Aorta (tissue), 5 donors: ENCODE data around the gene GSN. TPM values are rescaled to one million over a fixed set of nuclear protein-coding genes. Genes with fewer than 3 reads are reported as not detected.

Experiments used
- ATAC-seq: fragments of 200-7000 bp; cut with Tn5 transposase; one replicate; pipeline ENCODE4 v1.9.1; 2022; ENCODE audit warnings: moderate library complexity; ENCODE audit not compliant: low FRiP score
- DNase-seq, 2 donors: peaks; one replicate each; pipeline ENCODE4 v3.0.0-alpha.2; 2020
- H3K27ac ChIP-seq, 2 donors: one replicate each; pipeline ENCODE4 v1.5.1; 2013; ENCODE audit warnings: low read length in 2 of 2, mild to moderate bottlenecking in 2 of 2, moderate library complexity in 2 of 2, control low read depth in 1 of 2, inconsistent platforms in 1 of 2, low read depth in 1 of 2
- H3K27me3 ChIP-seq, 2 donors: one replicate each; pipeline ENCODE4 v1.6.1; 2013; ENCODE audit warnings: control low read depth in 1 of 2, low read length in 1 of 2, mild to moderate bottlenecking in 1 of 2, moderate library complexity in 1 of 2; ENCODE audit not compliant: insufficient read depth in 2 of 2, control insufficient read depth in 1 of 2
- H3K36me3 ChIP-seq, 2 donors: one replicate each; pipeline ENCODE4 v1.6.1; 2013; ENCODE audit warnings: control low read depth in 1 of 2, low read length in 1 of 2, mild to moderate bottlenecking in 1 of 2; ENCODE audit not compliant: insufficient read depth in 2 of 2, control insufficient read depth in 1 of 2
- H3K4me1 ChIP-seq, 2 donors: one replicate each; pipeline ENCODE4 v1.6.1; 2013; ENCODE audit warnings: low read length in 2 of 2, control low read depth in 1 of 2, mild to moderate bottlenecking in 1 of 2, moderate library complexity in 1 of 2; ENCODE audit not compliant: insufficient read depth in 2 of 2, control insufficient read depth in 1 of 2
- H3K4me3 ChIP-seq, 2 donors: one replicate each; pipeline ENCODE4 v1.5.1; 2013; ENCODE audit warnings: low read length in 2 of 2, control low read depth in 1 of 2, mild to moderate bottlenecking in 1 of 2
- H3K9me3 ChIP-seq: one replicate; pipeline ENCODE4 v1.6.1; 2013; ENCODE audit warnings: mild to moderate bottlenecking, low read length; ENCODE audit not compliant: control insufficient read depth
- WGBS, 2 donors: extraction: QIAGEN DNeasy Blood & Tissue Kit; methylation state at CpG; one replicate each; pipeline ENCODE4 v1.1.7; 2013; 5-methylcytosine and 5-hydroxymethylcytosine counted together
- intact Hi-C, 2 donors: fragments of 100-400 bp; cut with DNase I; formaldehyde crosslinking; loops; one replicate each; pipeline versions ENCODE4 v1.14.2 to v1.15.0; 2022
- polyA plus RNA-seq, 2 donors: library from polyadenylated mRNA; stranded (reverse); fragments of 200-250 nt; gene quantifications; one replicate each; pipeline ENCODE4 v1.2.3, GENCODE V29; 2013
- total RNA-seq, 2 donors: library from RNA; stranded (reverse); fragmentation: NEBNext Ultra II Directional; extraction: Animal tissue kit (Norgen Biotek cat#: 25700); gene quantifications; one replicate each; pipeline ENCODE4 v1.2.1, GENCODE V29; 2021
- donor health status: healthy with polysubstance abuse.
- donor health status: Bipolar disorder and iron deficiency.
- donor health status: DM: no; HTN: no; CAD: no.
- donor health status: DM: no; HTN: no; CAD: no.
- donor health status: DM: yes; HTN: yes; CAD: no.

The GSN gene
- total and polyA plus RNA-seq, 4 donors, result 451 to 2,469 (median 1,011) TPM

DNA sequence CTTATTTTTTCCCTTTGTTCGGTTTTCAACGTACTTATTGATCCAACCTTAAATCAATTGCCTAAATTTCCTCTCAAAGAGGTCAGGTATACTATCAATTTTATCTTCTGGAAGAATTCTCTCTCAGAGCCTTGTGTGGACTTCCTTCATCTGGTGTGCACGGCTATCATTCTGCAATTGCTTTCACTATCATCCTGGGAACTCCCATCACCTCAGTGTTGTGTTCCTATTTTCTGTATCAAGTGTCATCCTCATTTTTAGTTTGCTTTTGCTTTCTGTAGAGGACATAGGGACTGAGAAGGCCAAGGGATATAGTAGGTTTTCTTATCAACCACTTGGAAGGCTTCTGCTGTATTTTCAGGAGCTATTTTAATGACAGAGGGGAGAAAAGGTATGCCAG lies 90.8 kb downstream of the GSN start:
- Histone ChIP-seq H3K36me3 (peaks cover 0 to 8% of the 10 kb centered on the region in 2 donors), H3K9me3 (no peaks in the 10 kb centered on the region), H3K4me3 (no peak overlapping the region), H3K4me1 (peaks cover 3 to 10% of the 10 kb centered on the region in 2 donors), H3K27me3 (no peaks in the 10 kb centered on the region), H3K27ac (peak overlapping the region; percentile 14 to 71)
- WGBS, 2 donors, result 70% methylated on average over 3 of the region's 3 CpGs
- ATAC-seq (no peak), DNase-seq (no peak)
- intact Hi-C loops, result no loop called here

- Histone ChIP-seq H3K27me3 (no peaks in the 10 kb centered on the region), H3K9me3 (no peaks in the 10 kb centered on the region), H3K36me3 (peaks cover 0 to 3% of the 10 kb centered on the region in 2 donors), H3K4me1 (peaks cover 3 to 10% of the 10 kb centered on the region in 2 donors), H3K27ac (peak overlapping the region in 1 of 2 donors; percentile 76), H3K4me3 (no peak overlapping the region)
- intact Hi-C loops, result loop anchor here in 1 of 2 donors (5.0 kb wide), 1 partner anchor 32 kb away; no protein-coding TSS in a partner anchor
- DNase-seq (no peak), ATAC-seq (no peak)
- 35 to 37% methylated on average over 3 of the region's 3 CpGs for WGBS, 2 donors
Observed at GRCh38 chr9:121359351-121360294, 91.7 kb downstream of the GSN start.

GRCh38 chr9:121360601-121361374 lies 92.8 kb downstream of the GSN start:
- ATAC-seq, result peak; percentile 66
- Histone ChIP-seq H3K36me3 (no peaks in the 10 kb centered on the region), H3K4me3 (peak overlapping the region in 1 of 2 donors; percentile 18), H3K9me3 (no peaks in the 10 kb centered on the region), H3K4me1 (peaks cover 3 to 9% of the 10 kb centered on the region in 2 donors), H3K27me3 (no peaks in the 10 kb centered on the region), H3K27ac (peak overlapping the region in 1 of 2 donors; percentile 97)
- intact Hi-C loops, result loop anchor here in 1 of 2 donors (5.0 kb wide), 1 partner anchor 33 kb away; no protein-coding TSS in a partner anchor
- DNase-seq, result no peak

DNA sequence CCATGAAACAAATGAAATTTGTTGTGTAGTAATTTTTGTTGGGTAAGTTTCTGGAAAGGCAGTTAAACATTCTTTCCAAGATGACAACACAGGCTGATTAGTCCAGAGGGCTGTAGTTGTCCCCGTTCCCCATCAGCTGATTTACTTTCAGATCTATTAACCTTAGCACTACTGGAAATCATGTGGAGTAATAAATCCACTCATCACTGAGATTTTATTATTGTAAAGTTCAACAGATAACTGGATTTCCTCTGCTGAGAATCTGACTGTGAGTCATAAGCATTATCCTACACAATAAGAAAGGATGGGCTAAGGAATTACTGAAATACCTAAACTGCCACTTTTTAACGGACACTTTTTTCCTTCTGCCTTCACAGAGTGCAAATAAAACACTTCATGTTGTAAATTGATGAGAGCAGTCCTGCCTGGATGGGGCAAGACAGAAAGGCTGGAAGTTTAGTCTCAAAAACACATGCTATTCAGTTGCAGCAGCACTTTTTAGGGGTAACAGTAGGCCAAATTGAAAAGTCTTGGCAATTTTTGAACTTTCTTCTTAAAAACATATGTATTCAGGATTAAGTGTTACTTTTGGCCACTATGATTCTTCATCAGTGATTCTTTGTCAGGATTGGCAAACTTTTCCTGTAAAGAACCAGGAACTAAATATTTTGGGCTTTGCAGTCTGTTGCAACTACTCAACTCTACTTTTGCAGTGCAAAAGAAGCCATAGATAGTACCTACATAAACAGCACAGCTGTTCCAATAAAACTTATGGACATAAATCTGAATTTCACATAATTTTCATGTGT lies 95.1 kb downstream of the GSN start:
- intact Hi-C loops, result loop anchor here in 1 of 2 donors (5.0 kb wide), 1 partner anchor 36 kb away; no protein-coding TSS in a partner anchor
- WGBS, 2 donors, result 3% methylated on average over 2 of the region's 2 CpGs
- H3K36me3 ChIP-seq, result no peaks in the 10 kb centered on the region
- peak; percentile 79 for ATAC-seq
- no peaks in the 10 kb centered on the region for H3K9me3 ChIP-seq
- peaks cover 3 to 7% of the 10 kb centered on the region in 2 donors for H3K4me1 ChIP-seq
- H3K27ac ChIP-seq, result peak overlapping the region; percentile 86 to 96
- H3K4me3 ChIP-seq, result no peak overlapping the region
- no peak for DNase-seq
- H3K27me3 ChIP-seq, result no peaks in the 10 kb centered on the region

DNA sequence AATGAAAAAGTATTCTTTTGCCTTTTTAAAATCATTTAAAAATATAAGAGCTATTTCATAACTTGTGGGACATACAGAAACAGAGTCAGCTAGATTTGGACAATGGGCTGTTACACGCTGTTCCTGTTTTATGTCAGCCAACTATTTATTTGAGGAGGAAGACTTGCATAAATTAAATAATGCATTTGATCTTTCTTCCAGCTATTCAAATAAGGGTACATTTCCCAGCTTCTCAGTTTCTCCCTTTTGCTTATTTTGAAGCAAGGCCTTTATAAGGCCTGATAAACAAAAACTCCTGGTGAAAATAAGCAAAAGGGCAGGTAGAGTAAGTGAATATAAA lies 95.6 kb downstream of the GSN start:
- Histone ChIP-seq H3K4me1 (peaks cover 3 to 7% of the 10 kb centered on the region in 2 donors), H3K36me3 (no peaks in the 10 kb centered on the region), H3K27ac (peak overlapping the region in 1 of 2 donors; percentile 43), H3K4me3 (no peak overlapping the region), H3K9me3 (no peaks in the 10 kb centered on the region), H3K27me3 (no peaks in the 10 kb centered on the region)
- ATAC-seq (no peak), DNase-seq (no peak)
- WGBS, 2 donors, result 10 to 20% methylated on average over 1 of the region's 1 CpG
- intact Hi-C loops, result loop anchor here in 1 of 2 donors (5.0 kb wide), 1 partner anchor 36 kb away; no protein-coding TSS in a partner anchor

- Histone ChIP-seq H3K27me3 (no peaks in the 10 kb centered on the region), H3K27ac (no peak overlapping the region), H3K9me3 (no peaks in the 10 kb centered on the region), H3K4me1 (peaks cover 3% of the 10 kb centered on the region in 2 donors), H3K36me3 (no peaks in the 10 kb centered on the region), H3K4me3 (no peak overlapping the region)
- ATAC-seq (no peak), DNase-seq (no peak)
- intact Hi-C loops, result loop anchor here in 1 of 2 donors (5.0 kb wide), 1 partner anchor 37 kb away; no protein-coding TSS in a partner anchor
- WGBS, 2 donors, result 74% methylated on average over 5 of the region's 5 CpGs
Observed at GRCh38 chr9:121364077-121364476, 96.1 kb downstream of the GSN start.

GRCh38 chr9:121364886-121365285 lies 96.9 kb downstream of the GSN start:
- H3K4me3 ChIP-seq, result no peak overlapping the region
- intact Hi-C loops, result loop anchor here in 1 of 2 donors (5.0 kb wide), 1 partner anchor 38 kb away; no protein-coding TSS in a partner anchor

DNA sequence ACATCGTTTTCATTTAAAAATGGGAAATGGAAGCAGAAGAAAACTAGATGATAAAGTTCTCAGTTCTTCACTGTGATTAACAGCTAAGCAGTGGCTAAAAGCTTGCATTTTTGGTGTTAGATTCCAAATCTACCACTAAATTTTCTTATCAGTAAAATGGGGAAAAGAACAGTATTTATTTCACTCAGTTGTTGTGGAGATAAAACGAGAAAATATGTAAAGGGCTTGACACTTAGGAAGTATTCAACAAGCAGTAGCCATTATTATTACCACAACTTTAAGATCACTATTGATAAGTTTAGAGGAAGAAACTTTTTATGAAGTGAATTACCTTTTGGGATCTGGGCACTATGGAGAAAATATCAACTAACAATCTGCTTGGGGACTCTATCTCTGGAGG lies 97.6 kb downstream of the GSN start:
- intact Hi-C loops, result no loop called here
- Histone ChIP-seq H3K27me3 (no peaks in the 10 kb centered on the region), H3K36me3 (no peaks in the 10 kb centered on the region), H3K4me3 (no peak overlapping the region), H3K4me1 (peaks cover 0 to 3% of the 10 kb centered on the region in 2 donors), H3K9me3 (no peaks in the 10 kb centered on the region), H3K27ac (no peak overlapping the region)
- ATAC-seq (no peak), DNase-seq (no peak)
- WGBS, 2 donors, result 13 to 40% methylated on average over 2 of the region's 2 CpGs

More at GRCh38 chr9:121364886-121365285, 96.9 kb downstream of the GSN start:
- no peak for ATAC-seq
- no peak for DNase-seq
- Histone ChIP-seq H3K9me3 (no peaks in the 10 kb centered on the region), H3K4me1 (peaks cover under 1 to 3% of the 10 kb centered on the region in 2 donors), H3K27me3 (no peaks in the 10 kb centered on the region), H3K36me3 (no peaks in the 10 kb centered on the region), H3K27ac (no peak overlapping the region)
